ENCODE measurements around the gene IER5L. TPM values are rescaled to one million over a fixed set of nuclear protein-coding genes. Genes with fewer than 3 reads are reported as not detected.
"Not testable (repeated sequence)": the region's sequence is repeated elsewhere in the genome, so short reads cannot be mapped to it uniquely, and the experiment has no call there.

Gene IER5L
- total RNA-seq, 4 donors from 2014 or later = 0.92 to 3.4 (median 2.9) TPM

DNA sequence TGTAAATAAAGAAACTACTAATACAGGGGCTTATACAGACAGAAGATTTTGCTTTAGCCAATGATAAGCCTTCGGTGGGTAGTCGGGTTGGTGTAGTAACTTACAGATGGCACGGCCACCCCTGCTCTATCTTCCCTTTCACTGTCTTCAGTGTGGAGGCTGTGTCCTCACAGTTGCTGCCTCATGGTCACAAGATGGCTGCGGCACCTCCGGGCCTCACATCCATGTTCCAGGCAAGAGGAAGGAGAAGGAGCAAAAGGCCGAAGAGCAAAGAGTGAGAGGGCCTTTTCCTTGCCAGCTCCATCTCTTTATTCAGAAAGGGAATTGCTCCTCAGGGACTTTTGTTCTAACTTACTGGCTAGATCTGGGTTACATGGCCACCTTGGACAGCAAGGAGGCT, 22.2 kb upstream of the IER5L start:
- no peak overlapping the region for H3K4me3 ChIP-seq
- no peak for DNase-seq
- peaks cover 0 to 3% of the 10 kb centered on the region in 2 donors for H3K4me1 ChIP-seq
- in situ Hi-C loops (cut with MboI; ENCODE audit: low sequenced_read_pairs in 4 of 4) (no loop called here), intact Hi-C loops (cut with DNase I; ENCODE audit: low total_unique reads) (no loop called here)
- no peak overlapping the region for H3K27ac ChIP-seq
- ATAC-seq = no peak
- no peak for TF ChIP-seq POLR2A (IDR thresholded peaks at IDR 0.05)
- TF ChIP-seq, protein P1, sequence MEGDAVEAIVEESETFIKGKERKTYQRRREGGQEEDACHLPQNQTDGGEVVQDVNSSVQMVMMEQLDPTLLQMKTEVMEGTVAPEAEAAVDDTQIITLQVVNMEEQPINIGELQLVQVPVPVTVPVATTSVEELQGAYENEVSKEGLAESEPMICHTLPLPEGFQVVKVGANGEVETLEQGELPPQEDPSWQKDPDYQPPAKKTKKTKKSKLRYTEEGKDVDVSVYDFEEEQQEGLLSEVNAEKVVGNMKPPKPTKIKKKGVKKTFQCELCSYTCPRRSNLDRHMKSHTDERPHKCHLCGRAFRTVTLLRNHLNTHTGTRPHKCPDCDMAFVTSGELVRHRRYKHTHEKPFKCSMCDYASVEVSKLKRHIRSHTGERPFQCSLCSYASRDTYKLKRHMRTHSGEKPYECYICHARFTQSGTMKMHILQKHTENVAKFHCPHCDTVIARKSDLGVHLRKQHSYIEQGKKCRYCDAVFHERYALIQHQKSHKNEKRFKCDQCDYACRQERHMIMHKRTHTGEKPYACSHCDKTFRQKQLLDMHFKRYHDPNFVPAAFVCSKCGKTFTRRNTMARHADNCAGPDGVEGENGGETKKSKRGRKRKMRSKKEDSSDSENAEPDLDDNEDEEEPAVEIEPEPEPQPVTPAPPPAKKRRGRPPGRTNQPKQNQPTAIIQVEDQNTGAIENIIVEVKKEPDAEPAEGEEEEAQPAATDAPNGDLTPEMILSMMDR (IDR thresholded peaks at IDR 0.05 in 4 of 5, conservative IDR thresholded peaks at IDR 0.05 in 1 of 5) = no peak
- peaks cover 7 to 14% (median 11%) of the 10 kb centered on the region in 3 donors for H3K27me3 ChIP-seq
- no peaks in the 10 kb centered on the region for H3K9me3 ChIP-seq
- no peaks in the 10 kb centered on the region for H3K36me3 ChIP-seq

- no peak for ATAC-seq
- Histone ChIP-seq H3K27me3 (peaks cover 9 to 14% (median 11%) of the 10 kb centered on the region in 3 donors), H3K4me3 (no peak overlapping the region), H3K9me3 (no peaks in the 10 kb centered on the region), H3K27ac (peak overlapping the region; percentile 54 to 76 (median 68)), H3K4me1 (peaks cover 0 to 3% of the 10 kb centered on the region in 2 donors), H3K36me3 (no peaks in the 10 kb centered on the region)
- TF ChIP-seq POLR2A (IDR thresholded peaks at IDR 0.05) = no peak
- TF ChIP-seq, protein P1 (IDR thresholded peaks at IDR 0.05 in 4 of 5, conservative IDR thresholded peaks at IDR 0.05 in 1 of 5) = no peak
- no peak for DNase-seq
- in situ Hi-C loops (cut with MboI; ENCODE audit: low sequenced_read_pairs in 4 of 4) (no loop called here), intact Hi-C loops (cut with DNase I; ENCODE audit: low total_unique reads) (no loop called here)
Observed at GRCh38 chr9:129199044-129199435, 21.0 kb upstream of the IER5L start.

GRCh38 chr9:129198319-129199043, 20.4 kb upstream of the IER5L start:
- H3K36me3 ChIP-seq = no peaks in the 10 kb centered on the region
- in situ Hi-C loops (cut with MboI; ENCODE audit: low sequenced_read_pairs in 4 of 4) = no loop called here
- no peak for TF ChIP-seq POLR2A (IDR thresholded peaks at IDR 0.05)
- TF ChIP-seq, protein P1 (IDR thresholded peaks at IDR 0.05 in 4 of 5, conservative IDR thresholded peaks at IDR 0.05 in 1 of 5) = no peak
- H3K27me3 ChIP-seq = peaks cover 9 to 14% (median 11%) of the 10 kb centered on the region in 3 donors
- H3K9me3 ChIP-seq = no peaks in the 10 kb centered on the region
- intact Hi-C loops (cut with DNase I; ENCODE audit: low total_unique reads) = no loop called here
- DNase-seq (peak; percentile 22 to 48), ATAC-seq (peak in 1 of 2 donors; percentile 19)
- peaks cover 0 to 3% of the 10 kb centered on the region in 2 donors for H3K4me1 ChIP-seq
- peak overlapping the region; percentile 54 to 76 (median 68) for H3K27ac ChIP-seq
- no peak overlapping the region for H3K4me3 ChIP-seq

DNA sequence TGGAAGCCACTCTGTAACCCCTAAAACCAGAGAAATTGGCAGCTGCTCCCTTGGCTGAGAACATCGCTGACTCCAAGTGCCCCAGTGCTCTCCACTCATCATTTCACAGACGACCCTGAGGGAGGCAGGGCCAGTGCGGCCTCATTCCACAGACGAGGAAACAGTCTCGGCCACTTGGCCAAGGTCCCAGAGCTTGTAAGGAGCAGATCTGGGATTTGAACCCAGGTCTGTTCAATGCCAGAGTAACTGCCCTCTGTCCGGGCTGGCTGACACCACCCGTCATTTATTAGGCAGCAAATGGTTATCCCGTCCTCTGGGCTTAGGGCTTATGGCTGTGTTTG, 19.9 kb upstream of the IER5L start:
- DNase-seq = no peak
- H3K36me3 ChIP-seq = no peaks in the 10 kb centered on the region
- no peaks in the 10 kb centered on the region for H3K9me3 ChIP-seq
- H3K4me1 ChIP-seq = peaks cover 0 to 3% of the 10 kb centered on the region in 2 donors
- no peak overlapping the region for H3K4me3 ChIP-seq
- intact Hi-C loops (cut with DNase I; ENCODE audit: low total_unique reads) = no loop called here
- in situ Hi-C loops (cut with MboI; ENCODE audit: low sequenced_read_pairs in 4 of 4) = no loop called here
- H3K27me3 ChIP-seq = peaks cover 9 to 14% (median 11%) of the 10 kb centered on the region in 3 donors
- TF ChIP-seq, protein P1 (IDR thresholded peaks at IDR 0.05 in 4 of 5, conservative IDR thresholded peaks at IDR 0.05 in 1 of 5) = no peak
- no peak for TF ChIP-seq POLR2A (IDR thresholded peaks at IDR 0.05)
- peak overlapping the region; percentile 54 to 76 (median 68) for H3K27ac ChIP-seq
- no peak for ATAC-seq

DNA sequence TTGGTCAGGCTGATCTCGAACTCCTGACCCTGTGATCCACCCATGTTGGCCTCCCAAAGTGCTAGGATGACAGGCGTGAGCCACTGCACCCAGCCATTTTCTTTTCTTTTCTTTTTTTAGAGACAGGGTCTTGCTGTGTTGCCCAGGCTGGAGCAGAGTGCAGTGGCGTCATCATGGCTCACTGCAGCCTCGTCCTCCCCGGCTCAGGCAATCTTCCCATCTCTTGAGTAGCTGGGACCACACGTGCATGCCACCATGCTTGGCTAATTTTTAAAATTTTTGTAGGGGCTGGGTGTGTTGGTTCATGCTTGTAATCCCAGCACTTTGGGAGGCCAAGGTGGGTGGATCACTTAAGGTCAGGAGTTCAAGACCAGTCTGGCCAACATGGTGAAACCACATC, 19.0 kb upstream of the IER5L start:
- DNase-seq; H3K4me1 ChIP-seq; intact Hi-C loops (cut with DNase I; ENCODE audit: low total_unique reads); H3K27ac ChIP-seq; H3K36me3 ChIP-seq; H3K9me3 ChIP-seq; ATAC-seq; in situ Hi-C loops (cut with MboI; ENCODE audit: low sequenced_read_pairs in 4 of 4); H3K4me3 ChIP-seq: not testable (repeated sequence)
- peaks cover 9 to 14% (median 11%) of the 10 kb centered on the region in 3 donors for H3K27me3 ChIP-seq

Data from gastrocnemius medialis (tissue), 4 donors.